Vagina (tissue), 2 donors: ENCODE results near the gene EFHC1. TPM values are rescaled to one million over a fixed set of nuclear protein-coding genes. Genes with fewer than 3 reads are reported as not detected.

ENCODE experiments used
- DNase-seq, 2 donors: peaks; one replicate each; pipeline ENCODE4 v3.0.0-alpha.2; 2017; ENCODE audit errors: extremely low spot score in 2 of 2
- H3K27ac ChIP-seq: fragments of 200-600 bp; sonication (generic); one replicate; pipeline ENCODE4 v1.5.1; 2019
- H3K27me3 ChIP-seq: fragments of 200-600 bp; sonication (generic); one replicate; pipeline ENCODE4 v1.5.1; 2019
- H3K36me3 ChIP-seq, 2 donors: fragments of 200-600 bp; sonication (generic); one replicate each; pipeline ENCODE4 v1.5.1; 2017 to 2019
- H3K4me1 ChIP-seq: fragments of 200-600 bp; sonication (generic); one replicate; pipeline ENCODE4 v1.5.1; 2019
- H3K4me3 ChIP-seq, 2 donors: fragments of 200-600 bp; sonication (generic); 1 replicate in 1 of 2; 2 replicates in 1 of 2; pipeline ENCODE4 v1.5.1; 2016 to 2019
- H3K9me3 ChIP-seq: fragments of 200-600 bp; sonication (generic); one replicate; pipeline ENCODE4 v1.5.1; 2019
- POLR2A ChIP-seq, 2 donors: fragments of 450-650 bp; IDR thresholded peaks; one replicate each; pipeline ENCODE4 v1.6.1; 2017; ENCODE audit warnings: antibody characterized with exemption in 2 of 2, mild to moderate bottlenecking in 2 of 2, moderate library complexity in 2 of 2
- POLR2AphosphoS5 ChIP-seq, 2 donors: sonication (generic); formaldehyde crosslinking; IDR thresholded peaks; one replicate each; pipeline ENCODE4 v1.9.0; 2017; ENCODE audit warnings: antibody characterized with exemption in 2 of 2, mild to moderate bottlenecking in 2 of 2, low read depth in 1 of 2; ENCODE audit not compliant: insufficient read depth in 1 of 2
- intact Hi-C: fragments of 100-400 bp; cut with DNase I; formaldehyde crosslinking; loops from one replicate; pipeline ENCODE4 v1.15.1; 2023
- total RNA-seq: library from RNA; depleted of rRNA; stranded (reverse); fragments of >200 nt; gene quantifications from one replicate; pipeline ENCODE4 v1.2.3, GENCODE V29; 2016
- TF ChIP-seq, protein P1 (sequence below), 3 experiments: fragments of 450-650 bp in 2 of 3; fragments of 200-600 bp in 1 of 3; sonication (generic) in 1 of 3; IDR thresholded peaks; one replicate each; pipeline ENCODE4 v1.5.1; 2017 to 2019; ENCODE audit warnings: antibody characterized with exemption in 3 of 3, mild to moderate bottlenecking in 2 of 3, moderate library complexity in 2 of 3

EFHC1 gene
- total RNA-seq, 1 donor from 2014 or later = 27.0 TPM

DNA sequence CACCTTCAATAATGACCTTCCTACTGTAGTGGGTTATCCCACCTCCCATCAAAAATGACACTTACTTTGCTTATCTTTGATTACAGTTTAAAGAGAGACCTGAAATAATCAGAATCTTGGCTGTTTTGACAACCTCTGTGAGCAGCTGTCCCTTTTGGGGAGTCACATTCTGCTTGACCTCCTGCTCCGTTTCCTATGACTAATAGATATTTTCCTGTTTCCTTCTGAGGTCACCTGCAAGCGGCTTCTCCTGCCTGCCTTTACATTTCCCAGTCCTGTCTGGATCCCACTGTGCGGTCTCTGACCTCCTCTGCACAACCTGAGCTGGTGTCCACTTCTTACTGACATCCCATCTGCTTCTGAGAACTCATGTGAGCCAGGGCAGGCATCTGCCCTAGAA is 102.5 kb downstream of the EFHC1 start:
- Histone ChIP-seq H3K4me1 (peaks cover 30% of the 10 kb centered on the region), H3K27ac (peak overlapping the region; percentile 37), H3K27me3 (no peaks in the 10 kb centered on the region), H3K36me3 (no peaks in the 10 kb centered on the region), H3K4me3 (no peak overlapping the region), H3K9me3 (no peaks in the 10 kb centered on the region)
- intact Hi-C loops = no loop called here
- no peak for DNase-seq
- TF ChIP-seq POLR2AphosphoS5 (IDR thresholded peaks at IDR 0.05; ENCODE audit: insufficient read depth in 1 of 2, low read depth in 1 of 2) = peak in 1 of 2 donors; percentile 31
- TF ChIP-seq, protein P1, sequence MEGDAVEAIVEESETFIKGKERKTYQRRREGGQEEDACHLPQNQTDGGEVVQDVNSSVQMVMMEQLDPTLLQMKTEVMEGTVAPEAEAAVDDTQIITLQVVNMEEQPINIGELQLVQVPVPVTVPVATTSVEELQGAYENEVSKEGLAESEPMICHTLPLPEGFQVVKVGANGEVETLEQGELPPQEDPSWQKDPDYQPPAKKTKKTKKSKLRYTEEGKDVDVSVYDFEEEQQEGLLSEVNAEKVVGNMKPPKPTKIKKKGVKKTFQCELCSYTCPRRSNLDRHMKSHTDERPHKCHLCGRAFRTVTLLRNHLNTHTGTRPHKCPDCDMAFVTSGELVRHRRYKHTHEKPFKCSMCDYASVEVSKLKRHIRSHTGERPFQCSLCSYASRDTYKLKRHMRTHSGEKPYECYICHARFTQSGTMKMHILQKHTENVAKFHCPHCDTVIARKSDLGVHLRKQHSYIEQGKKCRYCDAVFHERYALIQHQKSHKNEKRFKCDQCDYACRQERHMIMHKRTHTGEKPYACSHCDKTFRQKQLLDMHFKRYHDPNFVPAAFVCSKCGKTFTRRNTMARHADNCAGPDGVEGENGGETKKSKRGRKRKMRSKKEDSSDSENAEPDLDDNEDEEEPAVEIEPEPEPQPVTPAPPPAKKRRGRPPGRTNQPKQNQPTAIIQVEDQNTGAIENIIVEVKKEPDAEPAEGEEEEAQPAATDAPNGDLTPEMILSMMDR (IDR thresholded peaks at IDR 0.05) = no peak

DNA sequence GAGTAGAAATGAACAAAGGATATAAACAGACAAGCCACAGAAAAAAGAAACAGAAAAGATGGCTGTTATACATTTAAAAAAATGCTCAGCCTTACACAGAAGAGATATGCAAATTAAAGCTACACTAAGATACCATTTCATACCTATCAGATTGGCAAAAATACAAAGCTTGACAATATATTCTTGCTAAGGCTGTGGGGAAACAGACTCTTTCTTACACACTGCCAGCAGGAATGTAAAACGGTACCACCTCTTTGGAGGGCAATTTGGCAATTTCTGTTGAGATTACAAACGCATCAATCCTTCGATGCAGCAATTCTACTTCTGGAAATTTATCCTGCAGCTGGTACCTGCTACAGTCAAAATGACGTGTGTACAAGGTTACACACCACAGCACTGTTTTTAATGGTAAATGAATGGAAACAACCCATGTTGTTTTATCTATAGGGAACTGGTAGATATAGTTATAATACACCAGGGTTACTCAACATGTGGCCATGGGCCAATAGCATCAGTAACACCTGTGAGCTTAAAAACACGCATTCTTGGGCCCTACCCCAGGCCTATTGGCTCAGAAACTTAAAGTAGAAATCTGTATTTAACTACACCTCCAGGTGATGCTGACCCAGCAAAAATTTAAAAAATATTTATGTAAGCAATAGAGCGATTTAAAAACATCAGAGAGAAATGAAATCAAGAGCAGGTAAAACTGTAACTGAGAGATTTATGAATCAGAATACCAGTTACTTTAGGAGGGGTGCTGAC is 103.4 kb downstream of the EFHC1 start:
- peaks cover 21% of the 10 kb centered on the region for H3K4me1 ChIP-seq
- no peaks in the 10 kb centered on the region for H3K36me3 ChIP-seq
- no peak for DNase-seq
- intact Hi-C loops = no loop called here
- H3K4me3 ChIP-seq = no peak overlapping the region
- no peaks in the 10 kb centered on the region for H3K27me3 ChIP-seq
- no peak for TF ChIP-seq POLR2A (IDR thresholded peaks at IDR 0.05)
- TF ChIP-seq, protein P1 (IDR thresholded peaks at IDR 0.05) = no peak
- TF ChIP-seq POLR2AphosphoS5 (IDR thresholded peaks at IDR 0.05; ENCODE audit: insufficient read depth in 1 of 2, low read depth in 1 of 2) = no peak
- no peaks in the 10 kb centered on the region for H3K9me3 ChIP-seq
- no peak overlapping the region for H3K27ac ChIP-seq

DNA sequence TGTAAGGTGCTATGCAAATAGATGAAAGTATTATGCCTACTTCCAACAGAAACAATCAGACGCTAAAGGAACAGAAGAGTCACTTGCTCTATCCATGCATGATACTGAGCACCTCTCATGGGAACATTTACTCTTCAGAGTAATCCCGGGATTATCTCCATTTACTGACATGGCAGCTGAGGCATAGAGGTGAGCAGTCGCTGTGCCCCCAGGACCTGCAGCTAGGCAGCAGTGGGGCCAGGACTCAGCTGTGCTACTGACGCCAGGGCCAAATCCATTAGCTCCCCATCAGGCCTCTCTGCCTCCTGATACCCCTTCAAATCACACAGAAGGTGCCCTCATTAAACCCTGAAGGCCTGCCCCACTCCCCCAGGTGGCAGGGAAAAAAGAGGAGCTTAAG is 104.8 kb downstream of the EFHC1 start:
- peaks cover 18% of the 10 kb centered on the region for H3K4me1 ChIP-seq
- H3K9me3 ChIP-seq = no peaks in the 10 kb centered on the region
- intact Hi-C loops = no loop called here
- H3K27me3 ChIP-seq = no peaks in the 10 kb centered on the region
- TF ChIP-seq POLR2A (IDR thresholded peaks at IDR 0.05) = no peak
- TF ChIP-seq, protein P1 (IDR thresholded peaks at IDR 0.05) = no peak
- TF ChIP-seq POLR2AphosphoS5 (IDR thresholded peaks at IDR 0.05; ENCODE audit: insufficient read depth in 1 of 2, low read depth in 1 of 2) = no peak
- no peak for DNase-seq
- H3K36me3 ChIP-seq = no peaks in the 10 kb centered on the region
- no peak overlapping the region for H3K27ac ChIP-seq
- H3K4me3 ChIP-seq = no peak overlapping the region

DNA sequence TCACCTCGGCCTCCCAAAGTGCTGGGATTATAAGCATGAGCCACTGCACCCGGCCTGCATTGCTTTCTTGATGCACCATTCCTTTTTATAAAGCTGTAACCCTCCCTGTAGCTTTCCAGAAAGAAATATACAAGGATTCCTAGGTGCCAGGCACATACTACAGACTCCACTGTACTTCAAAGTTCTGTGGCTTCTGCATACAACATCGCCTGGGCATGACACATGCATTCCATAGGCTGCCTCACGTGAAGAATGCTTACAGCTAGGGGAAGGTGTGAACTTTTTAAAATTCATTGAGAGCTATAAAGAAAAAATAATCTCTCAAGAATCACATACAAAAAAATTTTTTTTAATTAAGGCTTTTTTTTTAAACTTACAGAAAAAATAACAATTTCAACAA is 106.5 kb downstream of the EFHC1 start:
- no peak overlapping the region for H3K27ac ChIP-seq
- H3K36me3 ChIP-seq = no peaks in the 10 kb centered on the region
- H3K9me3 ChIP-seq = no peaks in the 10 kb centered on the region
- no peak for TF ChIP-seq POLR2A (IDR thresholded peaks at IDR 0.05)
- H3K27me3 ChIP-seq = no peaks in the 10 kb centered on the region
- no peak for DNase-seq
- no peak overlapping the region for H3K4me3 ChIP-seq
- peaks cover 11% of the 10 kb centered on the region for H3K4me1 ChIP-seq
- intact Hi-C loops = no loop called here

DNA sequence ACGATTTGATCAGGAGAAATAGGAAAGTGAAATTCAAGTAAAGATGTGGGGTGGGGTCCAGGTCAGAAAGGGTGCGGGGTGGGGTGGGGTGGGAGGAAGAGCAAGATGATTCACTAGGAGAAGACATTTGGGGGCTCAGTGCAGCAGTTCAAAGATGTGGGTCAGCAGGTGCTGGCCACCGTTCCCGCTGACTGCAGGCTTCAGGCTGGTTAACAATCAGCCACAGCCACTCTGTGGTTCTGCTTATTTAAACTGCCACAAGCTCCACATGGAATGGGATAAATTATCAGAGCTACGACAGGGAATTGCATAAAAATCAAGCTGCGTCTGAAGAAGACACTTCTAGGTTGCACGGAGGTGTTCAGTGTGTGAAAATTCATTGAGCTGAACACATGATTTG is 107.3 kb downstream of the EFHC1 start:
- Histone ChIP-seq H3K4me1 (peaks cover 3% of the 10 kb centered on the region), H3K4me3 (no peak overlapping the region), H3K27me3 (no peaks in the 10 kb centered on the region), H3K36me3 (no peaks in the 10 kb centered on the region), H3K27ac (no peak overlapping the region), H3K9me3 (no peaks in the 10 kb centered on the region)
- no peak for DNase-seq
- intact Hi-C loops = no loop called here
- TF ChIP-seq POLR2AphosphoS5 (IDR thresholded peaks at IDR 0.05; ENCODE audit: insufficient read depth in 1 of 2, low read depth in 1 of 2) (no peak), POLR2A (IDR thresholded peaks at IDR 0.05) (no peak)
- TF ChIP-seq, protein P1 (IDR thresholded peaks at IDR 0.05) = no peak
